GM19238 (cell line): Measurements from ENCODE around the gene CCBE1.
"Not testable (repeated sequence)": the region's sequence is repeated elsewhere in the genome, so short reads cannot be mapped to it uniquely, and the experiment has no call there.

Experiments used
- DNase-seq: peaks from one replicate; pipeline ENCODE4 v3.0.0; 2011; ENCODE audit warnings: low spot score; ENCODE audit not compliant: insufficient read length

CCBE1 gene

DNA sequence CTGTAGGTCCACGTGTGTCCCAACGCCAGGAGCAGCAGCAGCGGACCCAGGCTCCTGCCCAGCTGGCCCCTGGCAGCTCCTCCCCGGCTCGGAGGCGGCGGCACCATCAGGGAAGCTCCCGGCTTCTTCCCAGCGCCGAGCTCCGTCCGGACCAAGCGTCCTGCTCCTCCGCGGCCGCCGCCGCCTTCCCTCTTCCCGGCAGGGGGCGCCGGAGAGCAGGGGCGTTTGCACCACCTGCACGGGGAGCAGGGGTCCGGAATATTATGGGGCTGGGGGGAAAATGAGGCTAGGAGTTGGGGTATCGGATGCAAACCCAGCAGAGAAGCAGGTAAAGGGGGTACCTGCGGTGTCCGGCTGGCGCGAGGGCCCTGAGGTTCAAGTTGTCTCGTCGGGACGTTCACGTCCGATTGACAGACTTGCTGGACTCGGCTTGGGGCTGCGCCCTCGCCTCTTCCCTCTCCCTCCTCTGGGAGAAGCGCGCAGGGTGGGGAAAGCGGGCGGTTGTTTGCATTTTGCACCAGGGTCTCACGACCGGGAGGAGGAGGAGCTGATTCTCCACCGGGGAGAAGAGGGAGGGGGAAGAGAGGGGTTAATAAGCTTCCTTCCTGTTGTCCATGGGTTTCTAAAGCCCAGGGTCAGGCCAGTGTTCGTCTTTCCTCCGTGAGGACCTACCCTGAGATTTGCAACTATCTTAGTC is at the start of gene CCBE1:
CCBE1 (minus strand) TSS at position 188 of the 697 bp plus-strand sequence.
- peak; percentile 32 for DNase-seq

- DNase-seq: no peak
Measured at GRCh38 chr18:59744271-59744721, 47.1 kb upstream of the CCBE1 start.

- no peak for DNase-seq
Measured at GRCh38 chr18:59743566-59743965, 46.3 kb upstream of the CCBE1 start.

- DNase-seq: no peak
Measured at GRCh38 chr18:59742325-59743111, 45.3 kb upstream of the CCBE1 start.

DNA sequence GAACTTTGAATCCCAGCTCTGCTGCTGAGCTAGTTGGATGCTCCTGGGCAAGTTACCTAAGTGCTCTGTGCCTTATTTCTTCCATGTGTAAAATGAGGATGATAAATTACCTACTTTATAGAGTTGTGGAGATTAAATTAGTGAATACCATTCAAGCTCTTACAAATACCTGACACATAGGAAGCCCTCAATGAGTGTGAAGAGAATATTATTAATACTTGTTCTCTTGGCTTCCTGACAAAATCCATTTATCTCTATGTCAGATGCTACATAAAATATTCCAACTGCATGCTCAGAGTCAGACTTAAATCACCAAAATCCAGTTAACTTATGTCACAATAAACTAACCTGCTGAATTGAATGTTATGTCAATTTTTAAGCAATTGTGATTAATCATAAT is 42.9 kb upstream of the CCBE1 start:
- DNase-seq: no peak

- no peak for DNase-seq
Measured at GRCh38 chr18:59737776-59738300, 40.6 kb upstream of the CCBE1 start.

- not testable (repeated sequence) for DNase-seq
Measured at GRCh38 chr18:59737335-59737734, 40.1 kb upstream of the CCBE1 start.

GRCh38 chr18:59736061-59736460 is 38.8 kb upstream of the CCBE1 start:
- DNase-seq: no peak

GRCh38 chr18:59735269-59735860 is 38.1 kb upstream of the CCBE1 start:
- no peak for DNase-seq

DNA sequence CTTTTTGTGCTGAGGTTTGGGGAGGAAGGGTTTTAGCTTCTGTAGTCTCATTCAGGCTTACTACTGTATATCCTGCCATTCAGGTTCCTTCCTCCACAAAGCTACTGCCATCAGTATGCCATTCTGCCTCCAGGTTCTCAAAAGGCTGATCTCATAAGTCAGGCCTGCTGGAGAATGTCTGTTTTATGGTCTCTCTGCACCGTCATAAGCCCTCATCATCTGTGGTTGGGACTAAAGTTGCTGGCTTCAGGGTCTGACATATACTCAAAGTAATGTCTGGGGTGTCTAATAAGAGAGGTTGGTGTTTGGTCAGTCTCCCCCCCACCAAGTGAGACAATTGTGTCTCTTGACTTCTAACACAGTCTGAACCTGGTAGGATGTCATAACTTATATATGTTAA is 36.2 kb upstream of the CCBE1 start:
- no peak for DNase-seq

DNA sequence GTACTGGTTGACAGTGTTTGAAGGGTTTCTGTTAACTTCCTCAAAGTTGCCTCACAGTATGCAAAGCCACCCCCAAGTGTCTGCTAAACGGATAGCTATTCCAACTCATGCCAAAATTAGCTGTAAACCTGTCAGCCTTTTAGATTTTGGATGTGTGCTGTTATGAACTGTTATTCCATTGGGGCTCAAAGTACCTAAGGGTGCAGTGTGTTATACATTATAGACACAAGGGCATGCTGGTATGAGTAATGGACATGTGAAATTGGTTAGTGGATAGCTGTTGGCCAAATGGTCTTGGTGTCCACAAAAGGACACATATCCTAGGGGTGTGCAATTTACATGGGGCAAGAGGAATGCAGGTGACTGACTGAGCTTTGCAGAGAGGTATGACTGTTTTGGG is 33.7 kb upstream of the CCBE1 start:
- DNase-seq: no peak

- no peak for DNase-seq
Measured at GRCh38 chr18:59729781-59730180, 32.6 kb upstream of the CCBE1 start.

DNA sequence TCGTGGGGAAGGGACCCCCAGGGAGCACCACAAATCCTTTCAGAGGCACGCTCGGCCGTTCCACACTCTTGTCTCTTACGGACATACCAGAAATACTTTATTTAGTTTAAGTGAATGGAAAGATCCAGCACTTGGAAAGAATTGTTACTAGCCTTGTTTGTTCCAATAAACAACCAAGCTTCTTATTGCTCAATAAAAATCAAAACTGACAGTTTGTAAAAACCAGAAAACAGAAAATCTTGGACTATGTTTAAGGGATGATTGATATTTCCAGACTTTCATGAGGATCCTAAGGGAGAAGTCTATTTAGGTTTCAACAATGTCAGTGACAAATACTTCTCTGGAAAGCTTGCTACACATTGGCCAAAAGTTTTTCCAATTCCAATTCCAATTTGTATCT is 31.6 kb upstream of the CCBE1 start:
- DNase-seq: no peak

GRCh38 chr18:59725142-59725541 is 27.9 kb upstream of the CCBE1 start:
- no peak for DNase-seq

DNA sequence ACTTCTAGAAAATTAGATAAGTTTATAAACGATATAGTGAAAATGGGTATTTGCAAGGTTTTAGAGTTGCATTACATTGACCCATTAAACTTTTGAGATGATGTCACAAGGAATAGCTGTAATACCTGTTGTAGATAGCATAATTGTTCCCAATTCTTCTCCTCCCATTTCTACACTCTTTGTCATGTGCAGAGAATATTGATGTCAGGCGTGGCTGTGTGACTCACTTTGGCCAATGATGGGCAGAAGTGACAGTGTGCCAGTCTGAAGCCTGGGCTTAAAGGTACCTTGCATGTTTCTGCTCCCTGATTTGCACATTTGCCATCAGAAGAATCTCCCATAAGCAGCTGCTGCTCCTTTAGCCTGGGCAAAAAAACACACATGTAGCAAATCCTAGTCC is 26.9 kb upstream of the CCBE1 start:
- DNase-seq: no peak

DNA sequence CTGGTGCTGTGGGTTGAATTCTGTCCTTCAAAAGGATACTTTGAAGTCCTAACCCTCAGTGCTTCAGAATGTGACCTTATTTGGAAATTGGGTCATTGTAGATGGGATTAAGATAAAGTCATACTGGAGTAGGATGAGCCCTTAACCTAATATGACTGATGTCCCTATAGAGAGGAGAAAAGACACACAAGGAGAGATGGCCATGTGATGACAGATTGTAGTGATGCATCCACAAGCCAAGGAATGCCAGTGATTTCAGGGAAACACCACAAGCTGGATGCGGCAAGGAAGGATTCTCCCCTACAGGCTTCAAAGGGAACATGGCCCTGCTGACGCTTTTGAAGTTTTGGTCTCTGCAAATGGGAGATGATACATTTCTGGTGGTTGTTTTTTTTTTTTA is 24.7 kb upstream of the CCBE1 start:
- DNase-seq: no peak

DNA sequence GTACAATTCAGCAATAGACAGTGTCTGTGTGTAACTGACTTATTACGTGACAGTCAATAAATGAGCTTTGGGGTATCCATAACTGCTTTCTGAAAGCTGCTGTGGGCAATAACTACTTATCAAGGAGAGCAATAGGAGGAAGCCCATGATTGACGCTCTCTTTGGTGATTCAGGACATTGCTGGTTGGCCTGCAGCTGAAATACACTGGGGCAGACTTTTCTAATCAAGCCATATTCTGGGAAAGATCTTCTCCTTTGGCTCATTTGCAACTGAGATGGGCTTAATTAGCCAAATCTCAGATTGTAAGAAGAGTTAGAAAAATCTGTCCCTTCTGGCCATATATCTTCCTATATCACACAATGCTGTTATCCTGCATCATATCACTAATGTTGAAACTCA is 24.0 kb upstream of the CCBE1 start:
- no peak for DNase-seq

- DNase-seq: no peak
Measured at GRCh38 chr18:59719544-59720181, 22.4 kb upstream of the CCBE1 start.

GRCh38 chr18:59718464-59719157 is 21.4 kb upstream of the CCBE1 start:
- DNase-seq: no peak

GRCh38 chr18:59718108-59718463 is 20.9 kb upstream of the CCBE1 start:
- no peak for DNase-seq

- no peak for DNase-seq
Measured at GRCh38 chr18:59717291-59717690, 20.1 kb upstream of the CCBE1 start.
